ENCODE measurements around the gene COL1A1.
A peak's percentile ranks its signal among the peaks of the same experiment; 100 is the strongest.

Gene COL1A1

GRCh38 chr17:50199803-50200456 is 1.5 kb downstream of the COL1A1 start:
- DNase-seq, result peak; percentile 85 to 88

- no peak for DNase-seq
Measured at GRCh38 chr17:50199211-50199802, 2.1 kb downstream of the COL1A1 start.

GRCh38 chr17:50198026-50198669 is 3.3 kb downstream of the COL1A1 start:
- peak; percentile 45 to 82 for DNase-seq

- no peak for DNase-seq
Measured at GRCh38 chr17:50196826-50197225, 4.6 kb downstream of the COL1A1 start.

- no peak for DNase-seq
Measured at GRCh38 chr17:50196036-50196435, 5.4 kb downstream of the COL1A1 start.

GRCh38 chr17:50194934-50195865 is 6.2 kb downstream of the COL1A1 start:
- no peak for DNase-seq

GRCh38 chr17:50194140-50194933 is 7.1 kb downstream of the COL1A1 start:
- DNase-seq, result no peak

GRCh38 chr17:50192618-50193291 is 8.7 kb downstream of the COL1A1 start:
- no peak for DNase-seq

GRCh38 chr17:50192144-50192617 is 9.2 kb downstream of the COL1A1 start:
- no peak for DNase-seq

GRCh38 chr17:50191359-50192143 is 9.9 kb downstream of the COL1A1 start:
- DNase-seq, result no peak

- DNase-seq, result no peak
Measured at GRCh38 chr17:50190603-50191358, 10.7 kb downstream of the COL1A1 start.

- DNase-seq, result no peak
Measured at GRCh38 chr17:50190293-50190602, 11.2 kb downstream of the COL1A1 start.

GRCh38 chr17:50189550-50190292 is 11.7 kb downstream of the COL1A1 start:
- DNase-seq, result no peak

GRCh38 chr17:50188921-50189549 is 12.4 kb downstream of the COL1A1 start:
- no peak for DNase-seq

GRCh38 chr17:50188531-50188920 is 12.9 kb downstream of the COL1A1 start:
- no peak for DNase-seq

- no peak for DNase-seq
Measured at GRCh38 chr17:50187751-50188530, 13.5 kb downstream of the COL1A1 start.

- DNase-seq, result no peak
Measured at GRCh38 chr17:50187394-50187725, 14.1 kb downstream of the COL1A1 start.

GRCh38 chr17:50186661-50187393 is 14.6 kb downstream of the COL1A1 start:
- DNase-seq, result no peak
